ENCODE data around the gene OR14A2. TPM values are rescaled to one million over a fixed set of nuclear protein-coding genes. Genes with fewer than 3 reads are reported as not detected.

OR14A2 gene
- polyA plus RNA-seq, 1 donor from 2014 or later = not detected

DNA sequence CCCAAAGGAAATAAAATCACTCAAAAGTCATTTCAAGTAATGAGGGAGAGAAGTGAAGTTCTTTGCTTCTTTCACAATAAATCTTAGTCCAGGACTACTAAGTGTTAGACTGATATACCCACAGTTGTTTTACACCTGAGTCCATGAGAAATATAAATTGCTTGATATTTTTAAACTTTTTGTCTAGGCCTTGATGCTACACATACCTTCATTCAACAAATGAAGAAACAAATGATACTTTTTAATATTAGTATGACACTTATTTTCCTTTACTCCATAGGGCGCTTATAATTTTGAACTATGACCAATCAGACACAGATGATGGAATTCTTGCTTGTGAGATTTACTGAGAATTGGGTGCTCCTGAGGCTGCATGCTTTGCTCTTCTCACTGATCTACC is 9.6 kb downstream of the OR14A2 start, which contains the start of gene OR14K1:
TSS of gene OR14K1 (plus strand) at position 301 of the 400 bp plus-strand sequence. CDS start at position 301, 0 bp downstream.
- Histone ChIP-seq H3K4me2 (ENCODE audit: low read length) (no peak within 1 kb of the TSS), H3K9ac (ENCODE audit: low read length) (no peak within 1 kb of the TSS), H4K20me1 (ENCODE audit: insufficient read depth) (no peaks in the 10 kb centered on the region), H3K9me2 (ENCODE audit: insufficient read depth, low read length) (no peaks in the 10 kb centered on the region), H2AFZ (ENCODE audit: low read depth, low read length) (no peak within 1 kb of the TSS), H3K9me3 (ENCODE audit: low read length) (no peaks in the 10 kb centered on the region), H3K27ac (ENCODE audit: low read length) (no peak within 1 kb of the TSS), H3K4me3 (ENCODE audit: low read length) (no peak within 1 kb of the TSS), H3K27me3 (ENCODE audit: insufficient read depth, low read depth, low read length) (no peaks in the 10 kb centered on the region), H3F3A (ENCODE audit: insufficient read depth, low read length, poor library complexity, severe bottlenecking) (no peaks in the 10 kb centered on the region), H3K79me2 (replicated peaks; ENCODE audit: insufficient read depth, low read length) (no peaks in the 10 kb centered on the region), H3K36me3 (ENCODE audit: insufficient read depth, low read length) (no peaks in the 10 kb centered on the region)
- TF ChIP-seq, protein P1, sequence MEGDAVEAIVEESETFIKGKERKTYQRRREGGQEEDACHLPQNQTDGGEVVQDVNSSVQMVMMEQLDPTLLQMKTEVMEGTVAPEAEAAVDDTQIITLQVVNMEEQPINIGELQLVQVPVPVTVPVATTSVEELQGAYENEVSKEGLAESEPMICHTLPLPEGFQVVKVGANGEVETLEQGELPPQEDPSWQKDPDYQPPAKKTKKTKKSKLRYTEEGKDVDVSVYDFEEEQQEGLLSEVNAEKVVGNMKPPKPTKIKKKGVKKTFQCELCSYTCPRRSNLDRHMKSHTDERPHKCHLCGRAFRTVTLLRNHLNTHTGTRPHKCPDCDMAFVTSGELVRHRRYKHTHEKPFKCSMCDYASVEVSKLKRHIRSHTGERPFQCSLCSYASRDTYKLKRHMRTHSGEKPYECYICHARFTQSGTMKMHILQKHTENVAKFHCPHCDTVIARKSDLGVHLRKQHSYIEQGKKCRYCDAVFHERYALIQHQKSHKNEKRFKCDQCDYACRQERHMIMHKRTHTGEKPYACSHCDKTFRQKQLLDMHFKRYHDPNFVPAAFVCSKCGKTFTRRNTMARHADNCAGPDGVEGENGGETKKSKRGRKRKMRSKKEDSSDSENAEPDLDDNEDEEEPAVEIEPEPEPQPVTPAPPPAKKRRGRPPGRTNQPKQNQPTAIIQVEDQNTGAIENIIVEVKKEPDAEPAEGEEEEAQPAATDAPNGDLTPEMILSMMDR (IDR thresholded peaks at IDR 0.05; ENCODE audit: poor library complexity, severe bottlenecking) = no peak
- TF ChIP-seq EZH2 (IDR thresholded peaks at IDR 0.05; ENCODE audit: borderline replicate concordance, insufficient read depth, low read length, poor library complexity, severe bottlenecking) = no peak
- no peak for TF ChIP-seq POLR2AphosphoS5 (IDR thresholded peaks at IDR 0.05)
- no peak for TF ChIP-seq MXI1 (conservative IDR thresholded peaks at IDR 0.05; ENCODE audit: poor library complexity, severe bottlenecking)
- TF ChIP-seq SMC3 (conservative IDR thresholded peaks at IDR 0.05; ENCODE audit: poor library complexity) = no peak
- TF ChIP-seq REST (IDR thresholded peaks at IDR 0.05; ENCODE audit: borderline replicate concordance) = no peak
- TF ChIP-seq EP300 (conservative IDR thresholded peaks at IDR 0.05; ENCODE audit: poor library complexity, severe bottlenecking) = no peak

GRCh38 chr1:247721222-247721621 is 26.7 kb downstream of the OR14A2 start:
- Histone ChIP-seq H3F3A (ENCODE audit: insufficient read depth, low read length, poor library complexity, severe bottlenecking) (no peaks in the 10 kb centered on the region), H3K4me3 (ENCODE audit: low read length) (no peak overlapping the region), H3K27me3 (ENCODE audit: insufficient read depth, low read depth, low read length) (no peaks in the 10 kb centered on the region), H3K9me3 (ENCODE audit: low read length) (no peaks in the 10 kb centered on the region), H3K27ac (ENCODE audit: low read length) (no peak overlapping the region), H3K9me2 (ENCODE audit: insufficient read depth, low read length) (no peaks in the 10 kb centered on the region), H2AFZ (ENCODE audit: low read depth, low read length) (no peak overlapping the region), H3K9ac (ENCODE audit: low read length) (no peak overlapping the region), H3K4me2 (ENCODE audit: low read length) (no peak overlapping the region), H3K79me2 (replicated peaks; ENCODE audit: insufficient read depth, low read length) (no peaks in the 10 kb centered on the region), H3K36me3 (ENCODE audit: insufficient read depth, low read length) (no peaks in the 10 kb centered on the region), H4K20me1 (ENCODE audit: insufficient read depth) (no peaks in the 10 kb centered on the region)
- TF ChIP-seq EP300 (conservative IDR thresholded peaks at IDR 0.05; ENCODE audit: poor library complexity, severe bottlenecking) = no peak
- no peak for TF ChIP-seq RAD21 (conservative IDR thresholded peaks at IDR 0.05)
- TF ChIP-seq, protein P1 (IDR thresholded peaks at IDR 0.05; ENCODE audit: poor library complexity, severe bottlenecking) = no peak
- no peak for TF ChIP-seq REST (IDR thresholded peaks at IDR 0.05; ENCODE audit: borderline replicate concordance)
- TF ChIP-seq SMC3 (conservative IDR thresholded peaks at IDR 0.05; ENCODE audit: poor library complexity) = no peak
- TF ChIP-seq TAF1 (IDR thresholded peaks at IDR 0.05; ENCODE audit: low read depth) = no peak
- no peak for TF ChIP-seq POLR2AphosphoS5 (IDR thresholded peaks at IDR 0.05)
- TF ChIP-seq EZH2 (IDR thresholded peaks at IDR 0.05; ENCODE audit: borderline replicate concordance, insufficient read depth, low read length, poor library complexity, severe bottlenecking) = no peak
- no peak for TF ChIP-seq MXI1 (conservative IDR thresholded peaks at IDR 0.05; ENCODE audit: poor library complexity, severe bottlenecking)

Data from neural cell (in vitro differentiated cells).